ENCODE data around the gene LTBP2. TPM values are rescaled to one million over a fixed set of nuclear protein-coding genes. Genes with fewer than 3 reads are reported as not detected.

LTBP2 gene
- total RNA-seq, 3 donors from 2014 or later (not counting 1 experiment from before 2014, with no cell fraction given) = 2.1 to 3.7 (median 3.0) TPM

- Mint-ChIP-seq H3K4me1 (no peaks in the 10 kb centered on the region), H3K27ac (no peak overlapping the region), H3K9me3 (no peaks in the 10 kb centered on the region), H3K27me3 (ENCODE audit: low read depth in 2 of 2) (no peaks in the 10 kb centered on the region), H3K36me3 (peaks cover 6% of the 10 kb centered on the region), H3K4me3 (no peak overlapping the region)
- no peaks in the 10 kb centered on the region for H3K27me3 ChIP-seq (ENCODE audit: control insufficient read depth, insufficient read depth, low read length)
- no peaks in the 10 kb centered on the region for H3K9me3 ChIP-seq (ENCODE audit: control insufficient read depth, insufficient read depth, low read length)
- no peak overlapping the region for H3K27ac ChIP-seq (ENCODE audit: low read length)
- ATAC-seq = no peak
- no peaks in the 10 kb centered on the region for H3K4me1 ChIP-seq (ENCODE audit: control insufficient read depth, insufficient read depth, low read length)
- H3K36me3 ChIP-seq (ENCODE audit: control insufficient read depth, insufficient read depth, low read length) = peaks cover 45% of the 10 kb centered on the region
- 100% methylated on average over 3 of the region's 3 CpGs for WGBS (ENCODE audit: insufficient coverage)
- no peak for TF ChIP-seq CTCF (IDR thresholded peaks at IDR 0.05)
- DNase-seq = no peak
- no peak overlapping the region for H3K4me3 ChIP-seq (ENCODE audit: low read length)
- intact Hi-C loops (cut with micrococcal nuclease) = no loop called here
Measured at GRCh38 chr14:74482571-74482970, 129.5 kb downstream of the LTBP2 start.

- Histone ChIP-seq H3K36me3 (ENCODE audit: control insufficient read depth, insufficient read depth, low read length) (peaks cover 47% of the 10 kb centered on the region), H3K4me3 (ENCODE audit: low read length) (no peak overlapping the region), H3K27me3 (ENCODE audit: control insufficient read depth, insufficient read depth, low read length) (no peaks in the 10 kb centered on the region), H3K4me1 (ENCODE audit: control insufficient read depth, insufficient read depth, low read length) (no peaks in the 10 kb centered on the region), H3K9me3 (ENCODE audit: control insufficient read depth, insufficient read depth, low read length) (no peaks in the 10 kb centered on the region), H3K27ac (ENCODE audit: low read length) (no peak overlapping the region)
- WGBS (ENCODE audit: insufficient coverage) = 92% methylated on average over 4 of the region's 4 CpGs
- Mint-ChIP-seq H3K9me3 (no peaks in the 10 kb centered on the region), H3K27ac (no peak overlapping the region), H3K4me3 (no peak overlapping the region), H3K4me1 (no peaks in the 10 kb centered on the region), H3K36me3 (peaks cover 6% of the 10 kb centered on the region), H3K27me3 (ENCODE audit: low read depth in 2 of 2) (no peaks in the 10 kb centered on the region)
- TF ChIP-seq CTCF (IDR thresholded peaks at IDR 0.05) = no peak
- DNase-seq (no peak), ATAC-seq (no peak)
- intact Hi-C loops (cut with micrococcal nuclease) = no loop called here
Measured at GRCh38 chr14:74480046-74480445, 132.0 kb downstream of the LTBP2 start.

GRCh38 chr14:74478996-74479635 lies 132.9 kb downstream of the LTBP2 start:
- intact Hi-C loops (cut with micrococcal nuclease) = loop anchor here (1.0 kb wide), 1 partner anchor 117 kb away; no protein-coding TSS in a partner anchor
- ATAC-seq (no peak), DNase-seq (peak in 1 of 2 donors; percentile 17)
- Histone ChIP-seq H3K27me3 (ENCODE audit: control insufficient read depth, insufficient read depth, low read length) (no peaks in the 10 kb centered on the region), H3K4me1 (ENCODE audit: control insufficient read depth, insufficient read depth, low read length) (no peaks in the 10 kb centered on the region), H3K36me3 (ENCODE audit: control insufficient read depth, insufficient read depth, low read length) (peaks cover 44% of the 10 kb centered on the region), H3K4me3 (ENCODE audit: low read length) (no peak overlapping the region), H3K9me3 (ENCODE audit: control insufficient read depth, insufficient read depth, low read length) (no peaks in the 10 kb centered on the region), H3K27ac (ENCODE audit: low read length) (no peak overlapping the region)
- Mint-ChIP-seq H3K27ac (no peak overlapping the region), H3K9me3 (no peaks in the 10 kb centered on the region), H3K4me1 (no peaks in the 10 kb centered on the region), H3K27me3 (ENCODE audit: low read depth in 2 of 2) (no peaks in the 10 kb centered on the region), H3K36me3 (peaks cover 6% of the 10 kb centered on the region), H3K4me3 (no peak overlapping the region)
- 93% methylated on average over 2 of the region's 2 CpGs for WGBS (ENCODE audit: insufficient coverage)
- no peak for TF ChIP-seq CTCF (IDR thresholded peaks at IDR 0.05)

GRCh38 chr14:74476607-74477006 lies 135.4 kb downstream of the LTBP2 start:
- Mint-ChIP-seq H3K27ac (no peak overlapping the region), H3K4me3 (no peak overlapping the region), H3K27me3 (ENCODE audit: low read depth in 2 of 2) (no peaks in the 10 kb centered on the region), H3K4me1 (no peaks in the 10 kb centered on the region), H3K9me3 (no peaks in the 10 kb centered on the region), H3K36me3 (no peaks in the 10 kb centered on the region)
- intact Hi-C loops (cut with micrococcal nuclease) = no loop called here
- DNase-seq (no peak), ATAC-seq (no peak)
- no peak overlapping the region for H3K4me3 ChIP-seq (ENCODE audit: low read length)
- H3K27me3 ChIP-seq (ENCODE audit: control insufficient read depth, insufficient read depth, low read length) = no peaks in the 10 kb centered on the region
- H3K36me3 ChIP-seq (ENCODE audit: control insufficient read depth, insufficient read depth, low read length) = peaks cover 32% of the 10 kb centered on the region
- H3K4me1 ChIP-seq (ENCODE audit: control insufficient read depth, insufficient read depth, low read length) = no peaks in the 10 kb centered on the region
- no peak for TF ChIP-seq CTCF (IDR thresholded peaks at IDR 0.05)
- WGBS (ENCODE audit: insufficient coverage) = 100% methylated on average over 3 of the region's 3 CpGs
- no peaks in the 10 kb centered on the region for H3K9me3 ChIP-seq (ENCODE audit: control insufficient read depth, insufficient read depth, low read length)
- H3K27ac ChIP-seq (ENCODE audit: low read length) = no peak overlapping the region
